HUES64 (cell line): Measurements from ENCODE around the gene EVPL.
"Not testable (repeated sequence)": the region's sequence is repeated elsewhere in the genome, so short reads cannot be mapped to it uniquely, and the experiment has no call there.

Source experiments
- H3K27ac ChIP-seq: 2 replicates; pipeline ENCODE4 v1.7.0; 2013; ENCODE audit warnings: low read depth, low read length, inconsistent platforms
- H3K27me3 ChIP-seq: 2 replicates; pipeline ENCODE4 v1.6.1; 2013; ENCODE audit warnings: mild to moderate bottlenecking, low read length; ENCODE audit not compliant: insufficient read depth
- H3K36me3 ChIP-seq: 2 replicates; pipeline ENCODE4 v1.6.1; 2013; ENCODE audit warnings: mild to moderate bottlenecking, low read length; ENCODE audit not compliant: insufficient read depth
- H3K4me1 ChIP-seq: 2 replicates; pipeline ENCODE4 v1.6.1; 2013; ENCODE audit warnings: mild to moderate bottlenecking, low read length, moderate library complexity; ENCODE audit not compliant: insufficient read depth
- H3K4me3 ChIP-seq: 2 replicates; pipeline ENCODE4 v1.5.1; 2013; ENCODE audit warnings: mild to moderate bottlenecking, low read length, moderate library complexity
- H3K9ac ChIP-seq: 2 replicates; pipeline ENCODE4 v1.6.1; 2013; ENCODE audit warnings: mild to moderate bottlenecking, low read depth, low read length
- H3K9me3 ChIP-seq: 2 replicates; pipeline ENCODE4 v1.6.1; 2013; ENCODE audit warnings: low read depth, low read length; ENCODE audit not compliant: insufficient read depth
- WGBS: fragments of 150-250, 120-280 bp; methylation state at CpG from one replicate; pipeline ENCODE4 v1.1.7; 2013; ENCODE audit warnings: missing lambda C conversion rate; 5-methylcytosine and 5-hydroxymethylcytosine counted together

Gene EVPL

DNA sequence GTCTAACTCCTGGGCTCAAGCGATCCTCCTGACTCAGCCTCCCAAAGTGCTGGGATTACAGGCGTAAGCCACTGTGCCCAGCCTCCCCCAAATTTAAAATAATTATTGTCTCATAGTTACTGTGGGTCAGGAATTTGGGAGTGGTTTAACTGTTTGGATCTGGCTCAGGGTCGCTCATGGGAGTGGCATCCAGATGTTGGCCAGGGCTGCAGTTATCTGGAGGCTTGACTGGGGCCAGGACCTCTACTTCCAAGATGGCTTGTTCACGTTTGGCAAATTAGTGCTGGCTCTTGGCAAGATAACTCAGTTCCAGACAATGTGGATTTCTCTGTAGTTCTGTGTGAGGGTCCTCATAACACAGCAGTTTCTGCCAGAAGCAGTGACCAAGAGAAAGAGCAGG, 40.1 kb downstream of the EVPL start:
- 92% methylated on average over 4 of the region's 4 CpGs for WGBS
- H3K27me3 ChIP-seq: no peaks in the 10 kb centered on the region
- H3K4me3 ChIP-seq: no peak overlapping the region
- no peak overlapping the region for H3K27ac ChIP-seq
- H3K9ac ChIP-seq: no peak overlapping the region
- H3K9me3 ChIP-seq: no peaks in the 10 kb centered on the region
- H3K36me3 ChIP-seq: peaks cover 16% of the 10 kb centered on the region
- H3K4me1 ChIP-seq: peaks cover 17% of the 10 kb centered on the region

DNA sequence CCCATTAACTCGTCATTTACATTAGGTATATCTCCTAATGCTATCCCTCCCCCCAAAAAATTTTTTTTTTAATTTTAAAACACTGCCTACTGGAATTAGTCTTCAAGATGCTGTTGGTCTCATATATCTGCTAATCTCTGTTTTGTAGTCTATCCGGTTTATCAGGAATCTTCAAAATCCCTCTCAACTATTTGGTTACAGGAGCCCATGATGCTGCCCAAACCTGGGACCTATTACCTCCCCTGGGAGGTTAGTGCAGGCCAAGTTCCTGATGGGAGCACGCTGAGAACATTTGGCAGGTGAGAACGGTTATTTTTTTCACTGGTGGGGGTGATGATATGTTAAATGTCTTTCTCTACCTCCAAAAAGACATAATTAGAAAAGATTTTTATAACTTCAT, 41.1 kb downstream of the EVPL start:
- H3K9me3 ChIP-seq: no peaks in the 10 kb centered on the region
- H3K4me3 ChIP-seq: no peak overlapping the region
- 95% methylated on average over 3 of the region's 4 CpGs for WGBS
- H3K4me1 ChIP-seq: peaks cover 25% of the 10 kb centered on the region
- H3K27ac ChIP-seq: no peak overlapping the region
- H3K36me3 ChIP-seq: peaks cover 8% of the 10 kb centered on the region; the same call in 1 of the 2 replicates
- no peak overlapping the region for H3K9ac ChIP-seq
- no peaks in the 10 kb centered on the region for H3K27me3 ChIP-seq

DNA sequence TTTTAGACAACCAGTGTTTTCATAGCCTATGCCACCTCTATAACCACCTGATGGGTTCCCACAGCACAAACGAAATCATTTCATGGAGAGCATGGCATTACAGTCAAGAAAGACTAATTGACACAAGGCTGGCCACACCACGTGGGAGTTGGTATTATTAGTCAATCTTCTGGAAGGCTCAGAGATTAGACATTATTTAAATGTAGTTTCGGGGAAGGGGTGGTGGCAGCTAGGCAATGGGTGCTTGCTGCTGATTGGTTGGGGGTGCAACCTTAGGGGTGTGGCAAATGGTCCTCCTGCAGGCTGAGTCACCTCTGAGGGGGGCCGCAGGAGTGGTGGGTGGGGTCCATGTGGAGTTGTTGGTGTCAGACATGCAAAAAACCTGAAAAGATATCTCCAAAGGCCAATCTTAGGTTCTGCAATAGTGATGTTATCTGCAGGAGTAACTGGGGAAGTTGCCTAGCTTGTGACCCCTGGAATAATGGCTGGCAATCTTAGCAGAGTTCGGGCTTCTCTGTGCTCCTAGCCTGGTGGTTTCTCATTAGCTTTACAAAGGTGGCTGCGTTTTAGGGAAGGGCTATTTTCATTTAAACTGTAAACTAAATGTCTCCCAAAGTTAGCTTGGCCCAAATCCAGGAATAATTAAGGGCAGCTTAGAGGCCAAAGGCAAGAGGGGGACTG, 43.5 kb downstream of the EVPL start:
- peak overlapping the region; percentile 94 for H3K27ac ChIP-seq
- peak overlapping the region; percentile 53; the same call in 1 of the 2 replicates for H3K9ac ChIP-seq
- no peaks in the 10 kb centered on the region for H3K27me3 ChIP-seq
- 11% methylated on average over 6 of the region's 6 CpGs for WGBS
- H3K9me3 ChIP-seq: no peaks in the 10 kb centered on the region
- peak overlapping the region; percentile 41 for H3K4me3 ChIP-seq
- H3K36me3 ChIP-seq: peaks cover 8% of the 10 kb centered on the region; the same call in 1 of the 2 replicates
- peaks cover 25% of the 10 kb centered on the region for H3K4me1 ChIP-seq

DNA sequence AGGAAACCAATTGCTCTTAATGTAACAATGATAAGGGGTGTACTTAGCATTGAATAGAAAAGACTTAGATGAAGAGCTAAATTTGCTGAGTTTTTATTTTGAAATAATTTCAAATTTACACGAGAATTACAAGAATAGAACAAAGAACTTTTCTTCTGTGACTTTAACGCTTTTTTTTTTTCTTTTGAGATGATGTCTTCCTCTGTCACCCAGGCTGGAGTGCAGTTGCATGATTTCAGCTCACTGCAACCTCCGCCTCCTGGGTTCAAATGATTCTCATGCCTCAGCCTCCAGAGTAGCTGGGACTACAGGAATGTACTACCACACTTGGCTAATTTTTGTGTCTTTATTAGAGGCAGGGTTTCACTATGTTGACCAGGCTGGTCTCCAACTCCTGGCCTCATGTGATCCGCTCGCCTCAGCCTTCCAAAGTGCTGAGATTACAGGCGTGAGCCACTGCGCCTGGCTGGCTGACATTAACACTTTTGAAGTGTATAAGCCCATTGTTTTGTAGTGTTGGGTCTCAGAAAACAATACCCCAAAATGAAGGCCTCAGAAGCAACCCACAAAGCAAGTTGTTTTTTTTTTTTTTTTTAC, 46.0 kb downstream of the EVPL start:
- H3K9me3 ChIP-seq: no peaks in the 10 kb centered on the region
- peaks cover 5% of the 10 kb centered on the region for H3K36me3 ChIP-seq
- WGBS: 94% methylated on average over 7 of the region's 7 CpGs
- H3K9ac ChIP-seq: no peak overlapping the region
- no peaks in the 10 kb centered on the region for H3K27me3 ChIP-seq
- H3K4me3 ChIP-seq: no peak overlapping the region
- H3K4me1 ChIP-seq: peaks cover 31% of the 10 kb centered on the region
- H3K27ac ChIP-seq: no peak overlapping the region; the same call in 1 of the 2 replicates

- Histone ChIP-seq H3K4me1 (peaks cover 31% of the 10 kb centered on the region), H3K9ac (peak overlapping the region; percentile 83), H3K27ac (peak overlapping the region; percentile 98), H3K27me3 (no peaks in the 10 kb centered on the region), H3K9me3 (no peaks in the 10 kb centered on the region), H3K36me3 (peaks cover 8% of the 10 kb centered on the region), H3K4me3 (peak overlapping the region; percentile 74)
- 87% methylated on average over 17 of the region's 18 CpGs for WGBS
Observed at GRCh38 chr17:75980188-75981018, 46.7 kb downstream of the EVPL start.

DNA sequence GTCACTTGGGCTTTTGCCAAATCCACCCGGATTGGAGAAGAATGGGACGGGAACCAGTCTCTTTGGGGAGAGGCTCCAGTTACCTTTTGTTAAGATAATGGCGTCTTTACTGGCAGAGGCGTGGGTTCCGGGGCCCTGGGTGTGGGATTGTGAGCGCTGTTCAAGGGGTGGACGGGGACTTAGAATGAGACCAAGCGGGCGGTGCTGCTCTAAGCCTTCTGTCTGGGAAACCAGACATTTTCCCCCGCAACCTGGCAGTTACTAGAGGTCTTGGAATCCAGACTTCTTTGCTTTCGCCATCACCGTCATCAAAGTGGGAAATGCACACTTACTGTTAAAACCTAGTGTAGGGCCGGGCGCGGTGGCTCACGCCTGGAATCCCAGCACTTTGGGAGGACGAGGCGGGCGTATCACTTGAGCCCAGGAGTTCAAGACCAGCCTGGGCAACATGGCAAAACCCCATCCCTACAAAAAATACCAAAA, 47.4 kb downstream of the EVPL start:
- Histone ChIP-seq H3K36me3 (peaks cover 8% of the 10 kb centered on the region), H3K27ac (peak overlapping the region; percentile 98), H3K4me1 (peaks cover 31% of the 10 kb centered on the region), H3K9me3 (no peaks in the 10 kb centered on the region), H3K4me3 (peak overlapping the region; percentile 74), H3K27me3 (no peaks in the 10 kb centered on the region), H3K9ac (peak overlapping the region; percentile 83)
- WGBS: 9% methylated on average over 19 of the region's 19 CpGs

DNA sequence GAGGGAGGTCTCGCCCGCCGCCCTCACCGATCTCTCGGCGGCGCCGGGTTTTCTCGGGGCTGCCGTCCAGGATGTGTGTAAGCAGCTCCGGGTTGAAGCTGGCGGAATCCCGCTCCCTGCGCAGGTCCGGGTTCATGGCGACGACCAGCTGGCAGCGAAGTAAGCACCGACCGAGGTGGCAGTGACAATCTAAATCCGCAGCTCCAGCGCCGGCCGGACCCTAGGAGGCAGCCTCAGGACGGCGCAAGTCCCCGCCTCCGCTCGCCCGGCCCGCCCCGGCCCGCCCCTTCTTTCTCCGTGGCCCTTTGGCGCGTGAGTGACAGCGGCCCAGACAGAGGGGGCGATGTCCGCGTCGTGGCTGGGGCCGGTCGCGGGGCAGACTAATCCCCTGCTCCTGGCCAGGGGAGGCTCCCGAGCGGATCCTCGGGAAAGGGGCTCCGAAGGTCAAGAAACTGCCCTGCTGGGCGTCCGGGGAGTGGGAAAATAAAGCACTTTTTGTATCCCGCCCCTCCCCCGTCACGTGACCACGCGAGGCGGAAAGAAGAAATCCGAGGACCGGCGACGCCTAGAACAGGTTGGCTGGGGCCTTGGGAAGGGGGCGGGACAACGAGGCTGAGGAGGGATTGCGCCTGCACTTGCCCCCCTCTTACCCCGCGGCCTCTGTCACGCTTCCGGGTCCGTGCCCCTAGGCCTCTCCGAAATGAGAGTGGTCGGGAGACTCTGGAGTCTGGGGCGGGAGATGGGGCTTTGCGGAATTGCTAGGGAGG, 48.0 kb downstream of the EVPL start, which contains the start of the genes ACOX1 and TEN1:
TSS of gene ACOX1 (minus strand) at position 229 of the 767 bp plus-strand sequence. CDS start at position 136, 93 bp downstream.
TSS of gene TEN1 (plus strand) at position 303 of the 767 bp plus-strand sequence. CDS start 6,953 bp downstream, outside the sequence.
- Histone ChIP-seq H3K4me1 (peaks cover 25% of the 10 kb centered on the region), H3K36me3 (peaks cover 8% of the 10 kb centered on the region), H3K27ac (peak within 1 kb of the TSS; percentile 98), H3K4me3 (peak within 1 kb of the TSS; percentile 74), H3K27me3 (no peaks in the 10 kb centered on the region), H3K9ac (peak within 1 kb of the TSS; percentile 83), H3K9me3 (no peaks in the 10 kb centered on the region)
- under 1% methylated on average over 72 of the region's 72 CpGs for WGBS

- peaks cover 21% of the 10 kb centered on the region for H3K36me3 ChIP-seq
- no peak overlapping the region for H3K9ac ChIP-seq
- H3K4me1 ChIP-seq: 0 out of 2 replicates have a peak, but pooled peaks cover 8% of the 10 kb centered on the region
- no peak overlapping the region for H3K27ac ChIP-seq
- WGBS: 93% methylated on average over 9 of the region's 9 CpGs
- H3K27me3 ChIP-seq: no peaks in the 10 kb centered on the region
- no peaks in the 10 kb centered on the region for H3K9me3 ChIP-seq
- H3K4me3 ChIP-seq: no peak overlapping the region
Observed at GRCh38 chr17:75976175-75976848, 50.8 kb downstream of the EVPL start.

- H3K9me3 ChIP-seq: no peaks in the 10 kb centered on the region
- peaks cover 24% of the 10 kb centered on the region for H3K36me3 ChIP-seq
- H3K27ac ChIP-seq: no peak overlapping the region
- WGBS: 100% methylated on average over 3 of the region's 5 CpGs
- no peaks in the 10 kb centered on the region for H3K27me3 ChIP-seq
- H3K4me1 ChIP-seq: 0 out of 2 replicates have a peak, but pooled peaks cover 6% of the 10 kb centered on the region
- no peak overlapping the region for H3K4me3 ChIP-seq
- H3K9ac ChIP-seq: no peak overlapping the region
Observed at GRCh38 chr17:75975757-75976174, 51.3 kb downstream of the EVPL start.

- not testable (repeated sequence) for H3K27ac ChIP-seq, H3K9ac ChIP-seq, H3K9me3 ChIP-seq, H3K4me1 ChIP-seq, H3K4me3 ChIP-seq, H3K27me3 ChIP-seq
- peaks cover 26% of the 10 kb centered on the region for H3K36me3 ChIP-seq
- 98% methylated on average over 5 of the region's 6 CpGs for WGBS
Observed at GRCh38 chr17:75975187-75975586, 51.9 kb downstream of the EVPL start.
